T follicular helper cell (primary cell): ENCODE measurements around the gene S100A2.
"Not testable (repeated sequence)": the region's sequence is repeated elsewhere in the genome, so short reads cannot be mapped to it uniquely, and the experiment has no call there.

Experiments used
- DNase-seq: peaks from one replicate; pipeline ENCODE4 v3.0.0-alpha.2; 2020; ENCODE audit warnings: low read depth

S100A2 gene

DNA sequence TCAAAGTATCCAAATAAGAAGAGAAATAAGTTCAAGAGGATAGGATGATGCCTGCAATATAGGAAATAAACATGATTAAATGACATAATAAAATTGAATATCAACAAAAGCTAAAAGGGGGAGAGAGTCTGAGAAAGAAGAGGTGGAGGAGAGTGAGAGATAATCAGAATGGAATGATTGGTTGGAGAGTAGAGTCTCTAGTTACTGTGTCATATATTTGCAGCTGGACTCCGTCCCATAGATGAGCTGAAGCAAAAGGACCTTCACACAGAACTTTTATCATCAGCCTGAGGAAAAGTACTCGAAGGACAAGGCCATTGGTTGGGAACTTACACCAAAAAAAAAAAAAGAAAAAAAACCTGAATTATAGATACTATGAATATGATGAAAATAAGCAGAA lies 22.8 kb upstream of the S100A2 start:
- DNase-seq: no peak

DNA sequence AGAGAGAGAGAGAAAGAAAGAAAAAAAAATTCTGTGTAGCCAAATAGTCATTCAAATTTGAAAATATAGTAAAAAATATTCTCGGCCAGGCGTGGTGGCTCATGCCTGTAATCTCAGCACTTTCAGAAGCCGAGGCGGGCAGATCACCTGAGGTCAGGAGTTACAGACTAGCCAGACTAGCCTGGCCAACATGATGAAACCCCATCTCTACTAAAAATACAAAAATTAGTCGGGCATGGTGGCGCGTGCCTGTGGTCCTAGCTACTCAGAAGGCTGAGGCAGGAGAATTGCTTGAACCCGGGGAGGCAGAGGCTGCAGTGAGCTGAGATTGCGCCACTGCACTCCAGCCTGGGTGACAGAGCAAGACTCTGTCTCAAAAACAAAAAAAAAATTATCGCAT lies 22.4 kb upstream of the S100A2 start:
- DNase-seq: not testable (repeated sequence)

DNA sequence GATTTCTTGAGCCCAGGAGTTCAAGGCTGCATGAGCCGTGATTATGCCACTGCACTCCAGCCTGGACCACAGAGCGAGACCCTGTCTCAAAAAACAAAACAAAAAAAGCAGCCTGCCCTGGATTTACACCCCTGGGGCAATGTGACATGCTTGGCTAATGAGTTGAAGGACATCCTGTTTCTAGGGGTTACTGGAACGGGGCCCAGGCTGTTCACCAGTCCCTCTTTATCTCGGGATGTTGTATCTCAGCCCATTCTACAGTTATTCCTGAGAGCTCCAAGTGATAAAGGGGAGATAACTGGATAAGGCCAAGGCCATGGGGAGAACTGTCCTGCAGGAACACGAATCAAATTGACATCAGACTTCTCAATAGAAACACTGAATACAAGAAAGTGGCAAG lies 21.7 kb upstream of the S100A2 start:
- no peak for DNase-seq

DNA sequence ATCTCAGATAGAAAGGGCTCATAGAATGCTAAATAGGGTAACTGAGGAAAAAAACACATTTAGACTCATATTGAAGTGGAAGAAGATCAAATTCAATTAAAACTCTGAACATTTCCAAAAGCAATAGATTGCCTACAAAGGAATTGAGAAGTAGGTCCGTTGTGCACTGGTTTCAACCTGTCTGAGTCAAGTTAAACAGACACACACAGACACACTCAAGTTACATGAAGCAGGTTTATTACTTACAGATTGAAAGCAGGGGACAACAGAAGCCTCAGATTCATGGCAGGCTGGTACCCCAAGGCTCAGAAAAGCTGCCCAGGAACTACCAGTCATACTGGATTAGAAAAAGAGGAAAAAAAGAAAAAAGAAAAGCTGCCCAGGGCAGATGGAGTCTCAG lies 20.7 kb upstream of the S100A2 start:
- DNase-seq: no peak

DNA sequence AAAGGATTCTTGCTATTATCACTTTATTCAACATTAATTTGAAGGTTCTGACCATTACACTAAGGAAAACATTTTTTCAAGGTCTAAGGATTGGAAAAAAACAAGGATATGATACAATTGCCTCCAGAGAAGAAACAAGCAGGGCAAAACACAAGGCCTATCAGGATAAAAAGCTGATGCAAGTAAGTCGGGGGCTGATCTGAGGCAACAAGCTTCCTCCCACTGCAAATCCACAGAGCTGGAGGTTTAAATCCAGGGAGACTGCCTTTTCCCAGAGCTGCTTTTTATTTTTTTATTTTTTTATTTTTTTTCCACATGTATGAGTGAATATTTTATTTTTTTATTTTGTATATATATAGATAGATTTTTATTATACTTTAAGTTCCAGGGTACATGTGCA lies 19.4 kb upstream of the S100A2 start:
- no peak for DNase-seq

DNA sequence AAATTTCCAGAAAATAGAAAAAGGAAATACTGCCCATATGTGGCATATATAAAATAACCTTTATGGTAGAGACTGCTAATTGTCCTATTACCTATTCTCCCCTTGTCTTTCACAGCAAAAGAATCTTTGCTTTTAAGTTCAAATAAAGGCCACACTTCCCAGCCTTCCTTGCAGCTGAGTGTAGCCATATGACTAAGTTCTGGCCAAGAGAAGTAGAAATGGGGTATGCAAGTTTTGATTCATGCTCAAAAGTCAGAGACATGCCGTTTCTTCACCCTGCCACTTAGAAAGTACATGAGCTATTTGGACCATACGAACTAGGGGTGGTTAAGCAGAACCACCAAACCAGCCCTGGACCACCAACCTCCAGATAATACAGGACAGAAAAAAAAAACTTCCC lies 18.3 kb upstream of the S100A2 start:
- DNase-seq: no peak

DNA sequence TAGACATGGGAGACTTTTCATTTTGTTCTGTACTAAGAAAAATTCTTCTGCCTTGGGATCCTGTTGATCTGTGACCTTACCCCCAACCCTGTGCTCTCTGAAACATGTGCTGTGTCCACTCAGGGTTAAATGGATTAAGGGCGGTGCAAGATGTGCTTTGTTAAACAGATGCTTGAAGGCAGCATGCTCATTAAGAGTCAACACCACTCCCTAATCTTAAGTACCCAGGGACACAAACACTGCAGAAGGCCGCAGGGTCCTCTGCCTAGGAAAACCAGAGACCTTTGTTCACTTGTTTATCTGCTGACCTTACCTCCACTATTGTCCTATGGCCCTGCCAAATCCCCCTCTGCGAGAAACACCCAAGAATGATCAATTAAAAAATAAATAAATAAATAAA lies 17.9 kb upstream of the S100A2 start:
- not testable (repeated sequence) for DNase-seq

DNA sequence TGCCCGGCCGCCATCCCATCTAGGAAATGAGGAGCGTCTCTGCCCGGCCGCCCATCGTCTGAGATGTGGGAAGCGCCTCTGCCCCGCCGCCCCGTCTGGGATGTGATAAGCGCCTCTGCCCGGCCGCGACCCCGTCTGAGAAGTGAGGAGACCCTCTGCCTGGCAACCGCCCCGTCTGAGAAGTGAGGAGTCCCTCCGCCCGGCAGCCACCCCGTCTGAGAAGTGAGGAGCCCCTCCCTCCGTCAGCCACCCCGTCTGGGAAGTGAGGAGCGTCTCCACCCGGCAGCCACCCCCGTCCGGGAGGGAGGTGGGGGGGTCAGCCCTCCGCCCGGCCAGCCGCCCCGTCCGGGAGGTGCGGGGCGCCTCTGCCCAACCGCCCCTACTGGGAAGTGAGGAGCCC lies 17.2 kb upstream of the S100A2 start:
- not testable (repeated sequence) for DNase-seq

DNA sequence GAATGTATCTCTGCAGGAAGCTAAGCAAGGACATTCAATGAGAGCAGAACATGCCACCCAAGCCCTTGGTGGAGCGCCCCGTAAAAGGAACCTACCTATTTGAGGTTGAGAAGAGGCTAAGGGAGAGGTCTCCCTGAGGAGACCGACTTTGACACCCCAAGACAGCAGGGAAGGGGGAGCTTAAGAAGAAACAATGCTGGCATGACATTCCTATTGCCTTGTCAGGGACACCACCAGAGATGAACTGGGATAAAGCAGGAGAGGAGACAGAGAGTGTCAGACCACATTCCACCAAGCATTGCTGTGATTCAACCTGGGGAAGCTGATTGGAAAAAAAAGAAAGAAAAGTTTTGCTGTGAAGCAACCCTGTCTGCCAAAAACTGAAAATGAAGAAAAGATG lies 13.3 kb upstream of the S100A2 start:
- DNase-seq: no peak

DNA sequence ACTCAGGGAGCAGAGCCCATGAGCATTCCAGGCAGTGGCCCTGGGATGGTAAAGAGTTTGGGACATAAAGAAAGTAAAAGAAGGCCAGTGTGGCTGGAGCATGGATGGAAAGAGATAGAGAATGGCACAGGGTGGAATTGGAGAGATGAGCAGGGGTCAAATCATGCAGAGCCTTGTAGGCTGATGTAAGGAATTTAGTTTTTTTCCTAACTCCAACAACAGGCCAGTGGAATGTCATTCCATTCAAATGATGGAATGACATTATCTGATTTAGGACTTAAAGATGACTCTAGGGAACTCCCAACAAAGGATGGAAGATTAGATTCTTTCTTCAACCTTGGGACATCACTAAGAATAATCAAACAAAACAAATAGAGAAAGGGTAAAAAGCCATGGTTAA lies 12.8 kb upstream of the S100A2 start:
- no peak for DNase-seq

DNA sequence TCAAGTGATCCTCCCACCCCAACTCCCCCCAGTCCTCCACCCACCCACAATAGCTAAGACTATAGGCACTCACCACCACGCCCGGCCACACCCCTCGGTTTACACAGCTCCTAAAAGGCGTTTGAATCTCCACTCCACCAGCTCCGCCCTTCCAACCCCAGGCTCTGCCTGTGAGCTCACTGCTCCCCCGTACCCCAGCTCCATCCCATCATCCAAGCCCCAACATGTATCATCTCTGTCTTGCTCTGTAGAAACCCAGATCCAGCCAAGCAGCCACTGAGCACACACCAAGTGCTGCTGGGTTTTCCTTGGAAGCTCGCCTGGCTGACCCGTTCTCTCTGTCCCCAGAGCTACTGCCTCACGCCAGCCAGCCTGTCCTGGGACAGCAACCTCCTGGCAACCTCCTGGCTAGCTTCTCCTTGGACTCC lies 12.0 kb upstream of the S100A2 start:
- no peak for DNase-seq

DNA sequence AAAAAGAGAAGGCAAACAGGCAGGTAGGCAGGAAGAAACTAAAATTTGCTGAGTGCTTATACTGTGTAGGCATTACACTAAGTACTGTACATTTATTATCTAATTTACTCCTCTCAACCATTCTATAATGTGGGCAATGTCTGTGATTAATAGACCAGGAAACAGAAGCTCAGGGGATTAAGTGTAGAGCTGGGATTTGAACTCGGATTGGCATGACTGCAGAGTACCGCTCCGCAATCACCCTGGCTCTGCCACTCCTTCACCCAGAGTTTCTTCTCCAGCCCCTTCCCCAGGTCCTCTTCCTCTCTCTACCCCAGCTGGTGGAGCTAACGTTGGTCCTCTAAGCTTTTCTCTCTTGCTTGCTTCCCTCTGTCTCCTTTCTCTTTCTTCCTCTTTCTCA lies 11.5 kb upstream of the S100A2 start:
- no peak for DNase-seq

DNA sequence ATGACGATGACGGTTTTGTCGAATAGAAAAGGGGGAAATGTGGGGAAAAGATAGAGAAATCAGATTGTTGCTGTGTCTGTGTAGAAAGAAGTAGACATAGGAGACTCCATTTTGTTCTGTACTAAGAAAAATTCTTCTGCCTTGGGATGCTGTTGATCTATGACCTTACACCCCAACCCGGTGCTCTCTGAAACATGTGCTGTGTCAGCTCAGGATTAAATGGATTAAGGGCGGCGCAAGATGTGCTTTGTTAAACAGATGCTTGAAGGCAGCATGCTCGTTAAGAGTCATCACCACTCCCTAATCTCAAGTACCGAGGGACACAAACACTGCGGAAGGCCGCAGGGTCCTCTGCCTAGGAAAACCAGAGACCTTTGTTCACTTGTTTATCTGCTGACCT lies 9.9 kb upstream of the S100A2 start:
- DNase-seq: not testable (repeated sequence)

DNA sequence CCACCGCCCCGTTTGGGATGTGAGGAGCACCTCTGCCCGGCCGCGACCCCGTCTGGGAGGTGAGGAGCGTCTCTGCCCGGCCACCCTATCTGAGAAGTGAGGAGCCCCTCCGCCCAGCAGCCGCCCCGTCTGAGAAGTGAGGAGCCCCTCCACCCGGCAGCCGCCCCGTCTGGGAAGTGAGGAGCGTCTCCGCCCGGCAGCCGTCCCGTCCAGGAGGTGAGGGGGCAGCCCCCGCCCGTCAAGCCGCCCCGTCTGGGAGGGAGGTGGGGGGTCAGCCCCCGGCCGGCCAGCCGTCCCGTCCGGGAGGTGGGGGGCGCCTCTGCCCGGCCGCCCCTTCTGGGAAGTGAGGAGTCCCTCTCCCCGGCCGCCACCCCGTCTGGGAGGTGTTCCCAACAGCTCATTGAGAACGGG lies 9.4 kb upstream of the S100A2 start:
- not testable (repeated sequence) for DNase-seq

DNA sequence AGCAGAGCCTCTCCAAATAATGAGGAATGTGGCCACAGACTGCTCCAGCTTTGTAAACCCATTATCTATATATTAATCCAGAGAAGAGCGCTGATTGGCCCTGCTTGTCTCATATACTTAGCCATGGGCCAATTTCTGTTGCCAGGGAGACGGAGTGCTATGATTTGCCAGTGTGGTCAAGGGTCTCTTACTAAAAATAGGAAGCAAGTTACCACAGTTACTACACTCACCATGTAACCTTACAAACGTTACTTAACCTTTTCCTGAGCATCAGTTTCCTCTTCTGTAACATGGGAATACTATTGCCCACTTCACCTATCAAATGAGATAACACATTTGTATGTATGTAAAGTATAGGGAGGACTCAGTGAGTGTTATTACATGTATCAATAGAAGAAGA lies 7.7 kb upstream of the S100A2 start:
- no peak for DNase-seq

DNA sequence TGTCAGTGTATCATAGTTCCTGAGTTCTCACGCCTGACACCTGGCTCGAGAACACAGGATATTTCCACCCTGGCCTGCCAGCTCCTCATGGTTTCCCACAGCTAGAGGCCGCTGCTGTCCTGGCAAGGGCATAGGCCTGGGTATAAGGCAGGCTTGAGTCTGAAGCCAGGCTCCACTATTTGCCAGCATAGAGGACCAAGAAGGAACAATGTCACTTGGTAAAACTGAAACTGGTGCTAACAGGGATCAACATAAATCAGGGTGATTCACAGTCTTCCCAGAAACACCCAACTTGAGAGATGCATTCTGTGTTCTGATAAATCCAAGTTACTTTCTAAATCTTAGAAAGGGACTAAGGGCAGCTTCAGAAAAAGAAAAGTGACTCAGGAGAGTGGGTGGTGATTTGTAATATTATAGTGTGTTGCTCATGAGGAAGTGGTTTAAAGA lies 6.9 kb upstream of the S100A2 start:
- peak; percentile 24 for DNase-seq

DNA sequence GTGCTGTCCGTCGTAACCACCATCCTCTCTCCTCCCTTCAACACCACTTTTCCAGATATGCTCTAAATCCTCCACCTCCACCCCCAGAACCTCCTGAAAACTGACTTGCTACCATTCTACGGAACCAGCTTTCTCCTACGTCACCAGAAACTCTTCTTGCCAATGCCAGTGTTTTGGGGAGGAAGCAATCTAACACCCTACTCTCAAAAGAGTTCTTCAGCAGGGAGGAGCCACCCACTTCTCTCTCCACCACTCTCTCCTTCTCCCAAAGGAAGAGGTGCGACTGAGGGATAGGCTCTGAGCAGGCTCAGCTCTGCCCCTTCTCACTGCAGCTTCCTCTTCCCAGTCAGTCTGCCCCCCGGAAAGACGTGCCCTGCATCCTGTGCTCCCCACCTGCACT lies 6.1 kb upstream of the S100A2 start:
- DNase-seq: no peak

DNA sequence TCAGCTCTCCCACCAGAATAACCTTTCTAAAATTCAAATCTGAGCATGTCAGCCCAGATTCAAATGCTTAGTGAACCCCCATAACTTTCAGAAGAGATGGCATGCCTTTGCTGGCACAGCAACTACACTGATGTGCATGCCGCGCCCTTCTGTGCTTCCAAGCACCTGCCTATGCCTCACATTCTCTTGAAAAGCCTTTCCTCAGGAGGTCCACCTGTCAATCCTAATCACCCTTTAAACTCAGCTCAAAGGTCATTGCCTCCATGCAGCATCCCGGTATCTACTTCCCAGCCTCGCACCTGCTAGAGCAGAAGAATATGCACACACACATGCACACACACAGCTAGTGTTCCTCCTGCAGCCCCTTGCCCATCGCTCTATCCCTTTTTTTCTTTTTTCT lies 5.2 kb upstream of the S100A2 start:
- DNase-seq: no peak

DNA sequence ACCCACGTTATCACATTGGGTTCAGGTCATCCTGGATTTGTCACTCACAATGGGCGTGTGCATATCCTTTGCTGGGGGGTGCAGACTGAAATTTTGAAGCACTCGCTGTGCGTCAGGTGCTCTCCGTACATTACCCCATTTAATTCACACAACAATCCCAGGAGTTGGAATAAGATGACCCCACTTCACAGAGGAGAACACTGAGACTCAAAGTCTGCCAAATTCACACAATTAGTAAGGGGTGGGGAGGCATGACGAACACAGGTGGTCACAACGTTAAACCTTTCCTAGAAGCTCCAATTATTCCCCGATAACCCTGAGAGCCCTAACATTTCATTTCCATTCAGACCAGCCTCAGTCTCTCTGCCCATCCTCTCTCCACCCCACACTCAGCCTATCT lies 3.8 kb upstream of the S100A2 start:
- no peak for DNase-seq

DNA sequence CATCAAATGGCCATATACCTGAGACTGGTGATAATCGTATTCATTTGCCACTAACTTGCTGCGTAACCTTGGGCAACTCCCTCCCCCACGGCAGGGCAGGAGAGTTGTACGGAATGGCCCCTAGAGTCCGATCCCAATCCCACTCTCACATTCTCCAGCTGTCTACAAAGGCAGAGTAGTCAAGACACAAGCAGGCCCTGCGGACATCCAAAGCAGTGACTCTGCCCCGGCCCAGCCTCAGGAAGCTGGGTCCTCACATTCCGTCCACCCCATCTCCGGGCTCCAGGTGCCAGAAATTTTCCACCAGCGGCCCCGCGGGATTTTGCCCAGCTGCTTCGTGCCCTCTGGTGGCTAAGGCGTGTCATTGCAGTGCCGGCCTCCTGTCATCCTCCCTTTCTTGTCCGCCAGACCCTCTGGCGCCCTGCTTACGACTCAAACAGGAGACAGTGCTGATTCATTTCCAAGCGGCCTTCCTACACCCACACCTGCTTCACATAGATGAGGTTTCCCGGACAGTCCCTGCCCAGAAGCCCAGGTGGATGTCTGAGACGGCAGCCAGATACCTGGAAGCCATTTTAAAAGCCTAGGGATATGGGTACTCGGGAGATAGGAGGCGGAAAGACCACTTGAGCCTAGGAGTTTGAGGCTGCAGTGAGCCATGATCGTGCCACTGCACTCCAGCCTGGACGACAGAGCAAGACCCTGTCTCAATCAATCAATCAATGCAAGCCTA lies 2.9 kb upstream of the S100A2 start:
- DNase-seq: peak; percentile 65

DNA sequence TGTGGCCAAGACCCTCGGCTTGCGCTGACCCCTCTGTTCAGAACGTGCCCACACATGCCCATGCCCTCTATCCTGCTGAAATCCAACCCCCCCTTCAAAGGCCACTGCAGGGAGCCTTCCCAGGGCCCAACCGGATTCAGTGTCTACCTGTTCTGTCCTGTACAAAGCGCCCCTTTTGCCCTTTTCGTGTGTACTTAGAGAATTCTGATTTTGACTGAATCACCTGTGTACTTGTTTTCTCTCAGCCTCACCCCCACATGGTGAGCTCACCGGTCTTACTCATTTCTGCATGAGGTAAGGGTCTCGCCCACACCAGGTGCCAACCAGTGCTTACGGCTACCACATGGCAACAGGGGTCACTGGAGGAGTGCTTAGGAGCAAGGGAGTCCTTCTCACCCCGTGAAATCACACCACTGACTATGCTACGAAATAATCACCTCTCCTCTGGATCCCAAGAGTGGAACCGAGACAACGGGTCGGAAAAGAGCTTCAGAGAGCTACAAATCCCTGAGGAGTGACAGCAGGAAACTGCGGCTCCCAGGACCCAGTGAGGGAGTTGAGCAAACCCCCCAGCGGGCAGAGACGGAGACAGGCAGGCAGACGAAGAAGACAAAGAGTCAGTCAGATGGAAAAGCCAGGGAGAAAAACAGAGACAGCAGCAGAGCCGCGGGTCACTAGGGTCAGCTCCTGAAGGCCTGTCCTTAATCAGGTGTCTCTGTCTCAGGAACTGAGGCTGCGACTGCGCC lies 2.1 kb upstream of the S100A2 start:
- no peak for DNase-seq

DNA sequence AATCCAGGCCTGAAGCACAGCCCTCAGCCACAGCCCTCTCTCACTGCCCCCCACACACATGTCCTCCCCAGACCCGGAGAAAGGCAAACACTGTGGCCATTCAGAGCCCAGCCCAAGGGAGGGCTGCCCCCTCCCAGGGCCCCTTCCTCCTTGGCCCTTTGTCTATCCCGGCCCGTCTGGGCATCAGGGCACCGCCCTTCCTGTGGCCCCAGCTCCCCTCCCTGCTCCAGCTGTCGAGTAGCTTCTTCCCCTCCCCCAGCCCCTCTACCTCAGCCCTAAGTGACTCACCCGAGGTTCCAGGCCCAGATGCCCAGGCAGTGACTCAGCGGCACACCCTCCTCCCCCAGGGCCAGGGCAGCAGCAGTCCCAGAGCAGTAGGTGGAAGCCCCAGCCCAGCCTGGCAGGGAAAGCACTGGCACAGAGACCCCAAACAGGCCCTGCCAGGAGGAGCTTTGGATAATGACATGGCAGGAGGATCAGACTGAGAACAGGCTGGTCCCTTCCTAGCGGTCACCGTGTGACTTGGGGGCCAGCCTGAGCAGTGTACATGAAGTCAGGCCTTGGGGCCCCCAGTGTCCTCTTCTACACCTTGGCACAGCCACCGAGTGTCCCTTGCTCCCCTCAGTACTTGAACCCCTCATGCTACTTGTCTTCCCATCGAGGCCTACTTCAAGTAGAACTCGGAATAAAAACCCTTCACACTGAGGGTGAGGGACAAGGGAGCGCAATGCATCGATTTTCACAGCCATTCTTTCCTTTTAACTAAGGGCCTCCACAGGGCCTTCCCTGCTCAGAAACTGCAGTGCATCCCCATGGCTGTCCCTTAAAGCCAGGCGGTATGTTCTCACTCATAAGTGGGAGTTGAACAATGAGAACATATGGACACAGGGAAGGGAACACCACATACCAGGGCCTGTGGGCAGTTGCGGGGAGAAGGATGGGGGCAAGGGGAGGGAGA lies 1.0 kb upstream of the S100A2 start:
- DNase-seq: peak; percentile 50
